ENCODE data around the gene ZNF821.
A peak's percentile ranks its signal among the peaks of the same experiment; 100 is the strongest.
"Not testable (repeated sequence)": the region's sequence is repeated elsewhere in the genome, so short reads cannot be mapped to it uniquely, and the experiment has no call there.

ZNF821 gene

DNA sequence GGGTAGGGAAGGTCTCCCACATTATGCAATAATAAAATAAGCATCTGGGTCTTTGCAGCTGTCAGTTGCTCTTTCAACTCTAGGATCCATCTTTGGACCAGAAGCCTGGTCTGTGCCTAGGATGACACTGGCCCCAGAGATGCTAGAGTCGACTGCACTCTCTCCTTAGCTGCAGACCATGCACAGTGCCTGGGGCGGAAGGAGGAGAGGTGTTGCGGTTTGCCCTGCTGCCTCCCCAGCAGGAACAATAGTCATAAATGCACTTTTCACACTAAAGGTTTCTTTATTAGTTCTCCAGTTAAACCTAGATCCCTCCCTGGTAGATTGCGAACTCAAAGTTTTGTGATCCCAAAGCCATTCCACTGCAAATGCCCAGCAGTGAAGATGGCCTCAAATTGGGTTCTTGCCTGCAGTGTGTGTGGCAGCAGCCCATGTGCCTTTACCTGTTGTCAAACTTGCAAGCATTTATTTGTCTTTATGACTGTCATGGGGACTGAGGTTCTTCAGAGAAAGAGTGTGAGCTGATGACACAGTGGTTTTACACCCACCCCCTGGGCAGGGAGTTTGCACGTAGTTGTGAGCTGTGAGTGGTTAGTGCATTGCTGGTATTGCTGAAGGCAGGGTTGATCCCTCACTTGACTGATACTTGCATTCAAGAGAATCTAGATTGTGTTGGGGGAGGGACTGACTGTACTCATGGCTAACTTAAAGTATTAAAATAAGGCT lies 27.9 kb downstream of the ZNF821 start:
- no peak for DNase-seq

DNA sequence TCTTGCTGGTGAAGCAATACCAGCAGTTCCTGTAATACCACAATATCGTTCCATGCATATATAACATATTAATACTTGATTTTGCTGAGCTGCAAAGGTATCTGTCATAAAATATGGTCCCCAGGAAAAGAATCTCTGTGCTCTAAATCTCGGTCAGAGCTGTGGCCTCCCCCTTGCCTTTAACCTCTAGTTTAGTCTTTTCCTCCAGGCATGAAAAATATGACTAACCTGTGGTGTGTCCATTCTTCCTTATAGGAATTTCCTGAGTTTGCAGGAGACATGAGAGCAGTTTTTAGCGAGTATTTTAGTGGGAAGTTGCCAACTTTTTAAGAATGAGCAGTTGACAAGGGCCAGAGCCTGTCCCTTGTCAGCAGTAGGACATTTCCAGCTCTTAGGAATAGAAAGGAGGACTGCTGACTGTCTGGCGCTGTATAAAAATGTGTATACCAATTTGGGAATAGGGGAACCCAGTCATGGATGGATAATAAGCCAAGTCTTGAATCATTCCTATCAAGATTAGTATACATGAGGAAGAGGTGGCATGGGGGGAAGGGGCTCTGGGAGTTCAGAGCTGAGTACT lies 29.5 kb downstream of the ZNF821 start:
- no peak for DNase-seq

- no peak for DNase-seq
These were observed 30.6 kb downstream of the ZNF821 start for GRCh38 chr16:71853413-71853812.

DNA sequence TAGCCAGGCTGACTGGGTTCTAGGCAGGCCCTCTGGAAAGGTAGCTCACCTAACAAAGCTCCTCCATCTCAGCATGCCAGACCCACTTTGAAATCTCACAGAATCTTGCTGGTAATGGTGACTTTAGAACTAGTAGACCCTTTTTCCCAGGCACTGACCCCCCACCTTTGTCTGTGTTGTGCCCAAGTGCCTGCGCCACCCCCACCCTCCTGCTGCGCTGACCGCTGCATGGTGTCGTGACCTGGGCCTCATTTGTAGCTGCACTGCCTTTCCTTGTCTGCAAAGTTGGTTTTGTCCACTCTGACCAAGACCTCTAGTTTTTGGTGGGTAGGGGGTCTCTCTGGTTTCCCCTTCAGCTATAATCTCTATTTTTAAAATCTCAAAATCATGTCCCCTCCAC lies 31.4 kb downstream of the ZNF821 start:
- DNase-seq: no peak

GRCh38 chr16:71852158-71852557 lies 31.8 kb downstream of the ZNF821 start:
- no peak for DNase-seq

GRCh38 chr16:71851746-71852145 lies 32.2 kb downstream of the ZNF821 start:
- no peak for DNase-seq

GRCh38 chr16:71848622-71849021 lies 35.4 kb downstream of the ZNF821 start:
- no peak for DNase-seq

- no peak for DNase-seq
These were observed 36.9 kb downstream of the ZNF821 start for GRCh38 chr16:71847096-71847495.

- no peak for DNase-seq
These were observed 37.6 kb downstream of the ZNF821 start for GRCh38 chr16:71846431-71846830.

- peak; percentile 62 for DNase-seq
These were observed 38.1 kb downstream of the ZNF821 start, which contains the start of gene ATXN1L for GRCh38 chr16:71845639-71846430. TSS of gene ATXN1L (plus strand) at chr16:71845976. CDS start at chr16:71849741, 3,765 bp downstream.

DNA sequence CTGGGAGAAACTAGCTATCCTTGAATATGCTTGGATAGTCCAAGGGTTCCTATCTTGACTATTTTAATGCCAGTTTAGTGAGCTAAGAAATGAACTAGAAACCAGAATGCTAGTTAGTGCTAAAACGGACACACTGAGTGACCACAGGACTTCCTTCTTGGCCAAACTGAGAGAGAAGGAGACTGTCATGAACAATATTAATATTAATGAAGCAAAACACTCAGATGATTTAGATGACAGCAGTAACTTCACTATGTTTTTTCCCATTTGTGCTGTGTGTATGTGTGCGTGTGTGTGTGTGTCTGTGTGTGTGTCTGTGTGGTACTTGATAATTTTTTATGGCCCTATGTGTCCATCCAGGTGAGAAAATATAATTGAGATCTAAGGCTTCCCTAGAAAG lies 40.4 kb downstream of the ZNF821 start:
- DNase-seq: no peak

DNA sequence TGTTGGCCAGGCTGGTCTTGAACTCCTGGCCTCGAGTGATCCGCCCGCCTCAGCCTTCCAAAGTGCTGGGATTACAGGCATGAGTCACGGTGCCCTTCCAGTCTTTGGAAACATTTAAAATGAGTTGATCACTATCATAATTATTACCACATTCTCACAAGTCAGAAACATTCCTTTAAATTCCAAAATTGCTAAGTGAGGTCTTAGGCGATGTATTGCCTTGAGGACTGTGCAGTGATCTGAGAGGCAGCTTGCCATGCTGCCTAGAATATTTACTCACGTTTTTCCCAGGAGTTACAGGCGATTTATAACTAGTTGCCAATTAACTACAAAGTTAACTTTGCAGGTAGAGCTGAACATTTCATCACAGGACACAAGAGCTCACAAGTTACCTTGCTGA lies 43.9 kb downstream of the ZNF821 start:
- no peak for DNase-seq

DNA sequence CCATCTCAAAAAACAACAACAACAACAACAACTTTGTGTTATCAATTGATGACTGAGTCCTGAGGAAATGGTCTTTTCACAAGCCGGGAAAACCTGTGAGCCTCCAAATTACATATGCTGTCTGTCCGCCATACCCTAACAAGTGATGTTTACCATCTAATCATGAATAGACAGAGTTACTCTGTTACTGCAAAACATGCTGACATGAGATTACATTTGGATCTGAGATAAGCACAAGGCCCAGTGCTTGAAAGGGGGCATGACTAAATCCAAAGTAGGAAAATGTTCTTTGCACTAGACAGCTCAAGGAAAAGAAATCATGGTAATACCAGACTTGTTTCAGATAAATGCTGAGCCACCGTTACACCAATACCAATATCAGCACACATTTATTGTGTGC lies 46.8 kb downstream of the ZNF821 start:
- DNase-seq: no peak

DNA sequence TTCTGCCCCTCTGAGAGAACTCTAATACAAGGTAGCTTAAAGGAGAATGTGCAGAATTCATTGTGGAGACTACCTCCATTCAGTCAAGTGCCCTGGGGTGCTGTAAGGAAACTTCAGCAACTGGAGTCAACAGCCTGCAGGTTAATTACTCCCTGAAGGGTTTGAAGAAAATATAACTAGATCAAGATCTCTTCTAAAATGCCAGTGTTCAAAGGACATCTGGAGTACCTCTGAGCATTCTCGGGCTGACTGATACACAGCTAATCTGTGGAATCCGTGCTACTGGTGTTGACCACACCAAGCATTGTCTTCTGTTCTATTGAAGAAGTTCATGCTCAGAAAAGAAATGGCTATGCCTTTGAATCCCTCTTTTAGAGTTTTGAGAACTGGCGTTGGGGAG lies 49.7 kb downstream of the ZNF821 start:
- no peak for DNase-seq

GRCh38 chr16:71832112-71832511 lies 51.9 kb downstream of the ZNF821 start:
- not testable (repeated sequence) for DNase-seq

GRCh38 chr16:71831698-71832097 lies 52.3 kb downstream of the ZNF821 start:
- DNase-seq: not testable (repeated sequence)

DNA sequence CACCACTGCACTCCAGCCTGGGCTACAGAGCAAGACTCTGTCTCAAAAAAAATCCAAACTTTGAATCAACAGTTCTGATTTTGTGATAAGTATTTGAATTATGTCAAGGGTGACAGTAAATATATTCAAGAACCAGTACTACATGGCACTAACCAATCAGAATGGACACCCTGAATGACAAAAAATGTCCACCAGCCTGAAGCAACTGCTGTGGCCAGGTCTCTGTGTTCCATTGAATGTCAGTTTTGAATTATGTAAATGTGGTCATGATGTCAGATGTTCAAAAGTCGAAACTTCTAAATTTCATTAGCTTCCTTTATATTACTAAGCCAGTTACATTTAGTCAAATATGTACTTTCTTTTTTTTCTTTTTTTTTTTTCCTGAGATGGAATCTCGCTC lies 53.6 kb downstream of the ZNF821 start:
- DNase-seq: no peak

DNA sequence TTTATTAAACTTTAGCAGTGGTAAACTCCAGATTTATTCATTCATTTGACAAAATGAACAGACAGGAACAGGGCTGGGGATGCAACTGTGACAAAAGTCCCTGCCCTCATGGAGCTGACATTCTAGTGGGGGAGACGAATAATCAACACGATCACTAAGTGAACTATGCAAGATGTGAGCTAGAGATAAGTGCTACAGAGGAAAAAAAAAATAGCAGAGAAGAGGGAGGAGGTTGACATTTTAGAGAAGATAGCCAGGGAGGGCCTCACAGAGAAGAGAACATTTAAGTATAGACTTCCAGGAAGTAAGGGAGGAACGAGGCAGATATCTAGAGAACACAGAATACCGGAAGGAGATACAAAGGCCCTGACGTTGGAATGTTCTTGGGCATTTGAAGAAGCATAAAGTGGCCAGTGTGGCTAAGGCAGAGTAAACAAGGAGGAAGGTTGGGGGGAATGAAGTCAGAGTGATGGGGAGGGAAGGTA lies 57.4 kb downstream of the ZNF821 start:
- no peak for DNase-seq

DNA sequence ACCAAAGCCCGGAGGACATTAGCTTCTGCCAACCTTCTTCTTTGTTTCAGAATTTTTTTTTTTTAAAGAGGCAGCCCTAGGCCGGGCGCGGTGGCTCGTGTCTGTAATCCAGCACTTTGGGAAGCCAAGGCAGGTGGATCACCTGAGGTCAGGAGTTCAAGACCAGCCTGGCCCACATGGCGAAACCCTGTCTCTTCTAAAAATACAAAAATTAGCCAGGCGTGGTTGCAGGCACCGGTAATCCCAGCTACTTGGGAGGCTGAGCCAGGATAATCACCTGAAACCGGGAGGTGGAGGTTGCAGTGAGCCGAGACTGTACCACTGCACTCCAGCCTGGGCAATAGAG lies 66.9 kb downstream of the ZNF821 start:
- not testable (repeated sequence) for DNase-seq

DNA sequence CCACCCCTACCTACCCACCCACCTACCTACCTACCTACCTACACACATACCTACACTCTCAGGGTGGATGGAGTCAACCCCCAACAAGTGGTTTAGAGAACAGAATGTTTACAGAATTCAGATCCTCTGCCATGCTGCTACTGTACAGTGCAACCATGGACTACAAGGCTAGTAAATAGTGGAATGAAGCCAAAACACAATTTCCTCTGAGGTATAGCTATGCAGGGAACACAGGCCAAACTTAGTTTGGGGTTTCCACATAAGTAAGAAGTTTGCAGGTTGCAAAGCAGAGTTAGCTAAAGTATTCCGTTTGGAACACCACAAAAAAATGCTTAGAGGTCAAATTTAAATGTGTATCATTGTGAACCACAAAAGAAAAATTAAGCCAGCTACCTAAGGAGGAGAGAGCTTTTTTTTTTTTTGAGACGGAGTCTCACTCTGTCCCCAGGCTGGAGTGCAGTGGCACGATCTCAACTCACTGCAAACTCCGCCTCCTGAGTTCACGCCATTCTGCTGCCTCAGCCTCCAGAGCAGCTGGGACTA lies 72.7 kb downstream of the ZNF821 start:
- DNase-seq: no peak

- not testable (repeated sequence) for DNase-seq
These were observed 73.8 kb downstream of the ZNF821 start for GRCh38 chr16:71810155-71810530.
